Sigmoid colon (tissue), 4 donors: ENCODE measurements around the gene FAM81A.

Experiments
- CTCF ChIP-seq, 4 experiments: fragments of 450-650 bp in 3 of 4; fragments of 200-600 bp in 1 of 4; IDR thresholded peaks; one replicate each; pipeline ENCODE4 v1.5.1; 2016 to 2019; ENCODE audit warnings: antibody characterized with exemption in 4 of 4, mild to moderate bottlenecking in 3 of 4, moderate library complexity in 2 of 4
- EP300 ChIP-seq, 4 donors: sonication (generic); formaldehyde crosslinking; IDR thresholded peaks; one replicate each; pipeline ENCODE4 v1.6.1; 2017; ENCODE audit warnings: antibody characterized with exemption in 4 of 4
- POLR2A ChIP-seq, 2 donors: fragments of 450-650 bp; IDR thresholded peaks; one replicate each; pipeline ENCODE4 v1.6.1; 2016; ENCODE audit warnings: antibody characterized with exemption in 2 of 2, mild to moderate bottlenecking in 2 of 2, moderate library complexity in 2 of 2

- no peak for TF ChIP-seq CTCF (IDR thresholded peaks at IDR 0.05)
- no peak for TF ChIP-seq POLR2A (IDR thresholded peaks at IDR 0.05)
- TF ChIP-seq EP300 (IDR thresholded peaks at IDR 0.05), result no peak
Measured at GRCh38 chr15:59420108-59420507, 17.9 kb upstream of the FAM81A start.
